HG03095 (cell line): ENCODE measurements around the gene CS.
A peak's percentile ranks its signal among the peaks of the same experiment; 100 is the strongest.
"Not testable (repeated sequence)": the region's sequence is repeated elsewhere in the genome, so short reads cannot be mapped to it uniquely, and the experiment has no call there.

Experiments
- ATAC-seq: cut with Tn5 transposase; IDR thresholded peaks from one replicate; pipeline ENCODE4 v1.9.1; 2021; ENCODE audit warnings: moderate library complexity; ENCODE audit not compliant: unreplicated experiment

Gene CS

GRCh38 chr12:56321610-56322009 lies 21.5 kb upstream of the CS start:
- not testable (repeated sequence) for ATAC-seq

DNA sequence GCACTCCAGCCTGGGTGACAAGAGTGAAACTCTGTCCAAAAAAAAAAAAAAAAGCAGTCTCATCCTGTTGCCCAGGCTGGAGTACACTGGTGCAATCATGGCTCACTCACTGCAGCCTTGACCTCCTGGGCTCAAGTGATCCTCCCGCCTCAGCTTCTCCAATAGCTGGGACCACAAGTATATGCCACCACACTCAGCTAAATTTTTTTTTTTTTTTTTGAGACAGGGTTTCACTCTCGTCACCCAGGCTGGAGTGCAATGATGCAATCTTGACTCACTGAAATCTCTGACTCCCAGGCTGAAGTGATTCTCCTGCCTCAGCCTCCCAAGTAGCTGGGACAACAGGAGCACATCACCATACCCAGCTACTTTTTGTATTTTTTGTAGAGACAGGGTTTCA lies 20.9 kb upstream of the CS start:
- ATAC-seq = no peak

GRCh38 chr12:56317675-56318074 lies 17.5 kb upstream of the CS start:
- ATAC-seq = no peak

- ATAC-seq = peak; percentile 88
Observed at GRCh38 chr12:56315622-56316473, 15.7 kb upstream of the CS start, which contains the start of gene CNPY2. Gene CNPY2 (minus strand): TSS chr12:56315988. CDS start chr12:56315217, 771 bp downstream.

DNA sequence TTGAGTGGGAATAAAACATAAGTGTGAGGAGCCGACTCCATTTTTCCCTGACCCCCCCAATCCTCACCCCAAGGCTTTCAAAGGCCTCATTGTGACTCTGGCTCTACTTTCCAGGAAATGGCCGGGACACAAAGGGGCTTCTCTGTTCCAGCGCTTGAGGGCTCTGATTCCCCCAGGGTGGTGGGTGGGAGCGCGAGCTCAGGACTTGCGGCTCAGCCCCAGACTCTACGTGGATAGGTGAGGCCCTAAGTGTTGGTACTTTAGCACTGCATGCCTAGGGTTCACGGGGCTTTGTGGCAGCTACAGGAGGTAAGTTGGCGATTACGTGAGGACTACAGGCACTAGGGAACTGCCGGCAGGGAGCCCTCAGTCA lies 15.1 kb upstream of the CS start:
- no peak for ATAC-seq

DNA sequence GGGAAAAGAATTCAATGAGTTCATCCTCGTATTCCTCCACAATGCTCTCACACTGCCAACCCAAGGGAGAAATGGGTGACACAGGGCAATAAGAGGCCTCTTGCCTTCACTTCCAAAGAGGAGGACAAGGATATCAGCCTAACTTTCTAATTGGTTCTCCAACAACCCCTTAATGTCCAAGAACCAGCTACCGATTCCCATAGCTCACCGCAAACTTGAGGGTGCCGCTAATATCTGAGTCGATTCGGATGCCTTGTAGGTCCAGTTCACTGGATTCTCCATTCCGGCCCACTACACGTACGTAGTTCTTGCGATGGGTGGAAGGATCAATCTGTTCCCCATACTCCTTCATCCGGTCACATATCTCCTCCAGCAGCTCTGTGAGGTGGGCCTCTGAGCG lies 10.9 kb upstream of the CS start:
- ATAC-seq = no peak

GRCh38 chr12:56308714-56309113 lies 8.6 kb upstream of the CS start:
- no peak for ATAC-seq

GRCh38 chr12:56307221-56307965 lies 7.3 kb upstream of the CS start:
- ATAC-seq = no peak

GRCh38 chr12:56304872-56305590 lies 4.9 kb upstream of the CS start:
- no peak for ATAC-seq

DNA sequence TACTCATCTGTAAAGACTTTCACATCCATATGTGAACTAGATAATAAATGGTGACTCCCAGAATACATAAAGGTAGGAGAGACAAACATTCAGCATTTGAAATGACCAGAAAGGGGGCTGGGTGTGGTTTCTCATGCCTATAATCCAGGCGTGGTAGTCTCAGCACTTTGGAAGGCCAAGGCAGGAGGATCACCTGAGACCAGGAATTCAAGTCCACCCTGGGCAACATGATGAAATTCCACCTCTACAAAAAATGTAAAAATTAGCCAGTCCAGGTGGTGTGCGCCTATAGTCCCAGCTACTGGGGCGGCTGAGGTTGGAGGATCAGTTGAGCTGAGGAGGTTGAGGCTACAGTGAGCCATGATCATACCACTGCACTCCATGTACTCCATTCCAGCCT lies 4.1 kb upstream of the CS start:
- no peak for ATAC-seq

- ATAC-seq = no peak
Observed at GRCh38 chr12:56300644-56301464, 724 bp upstream of the CS start.

GRCh38 chr12:56299308-56299852 lies 750 bp downstream of the CS start:
- ATAC-seq = no peak

- ATAC-seq = no peak
Observed at GRCh38 chr12:56298828-56299227, 1.3 kb downstream of the CS start.

- no peak for ATAC-seq
Observed at GRCh38 chr12:56297400-56297799, 2.7 kb downstream of the CS start.

- ATAC-seq = no peak
Observed at GRCh38 chr12:56296295-56296694, 3.8 kb downstream of the CS start.

GRCh38 chr12:56293795-56294194 lies 6.3 kb downstream of the CS start:
- no peak for ATAC-seq

DNA sequence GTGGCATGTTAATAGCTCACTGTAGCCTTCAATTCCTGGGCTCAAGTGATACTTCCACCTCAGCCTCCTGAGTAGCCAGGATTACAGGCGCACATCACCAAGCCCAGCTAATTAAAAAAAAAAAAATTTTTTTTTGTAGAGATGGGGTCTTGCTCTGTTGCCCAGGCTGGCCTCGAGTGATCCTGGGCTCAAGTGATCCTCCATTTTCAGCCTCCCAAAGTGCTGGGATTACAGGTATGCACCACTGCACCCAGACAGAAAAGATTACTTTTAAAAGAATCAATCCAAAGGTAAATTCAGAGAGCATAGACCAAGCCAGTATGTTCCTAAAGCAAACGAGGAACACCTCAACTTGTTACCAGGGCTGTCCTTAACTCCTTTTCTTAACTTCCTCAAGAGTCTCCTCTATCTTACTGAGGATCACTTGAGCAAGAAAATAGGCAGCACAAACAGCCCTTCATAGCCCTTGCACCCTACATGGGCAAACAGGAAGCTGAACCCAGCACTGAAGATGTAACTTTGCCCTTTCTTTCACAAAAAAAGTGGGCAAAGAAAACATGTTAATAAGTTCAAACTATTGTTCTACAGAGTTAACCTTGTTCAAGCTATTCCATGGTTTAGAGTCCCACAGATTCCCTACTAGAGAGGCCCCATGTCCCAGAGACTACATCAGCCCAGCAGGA lies 11.3 kb downstream of the CS start:
- no peak for ATAC-seq

- ATAC-seq = no peak
Observed at GRCh38 chr12:56286044-56286830, 13.9 kb downstream of the CS start.

DNA sequence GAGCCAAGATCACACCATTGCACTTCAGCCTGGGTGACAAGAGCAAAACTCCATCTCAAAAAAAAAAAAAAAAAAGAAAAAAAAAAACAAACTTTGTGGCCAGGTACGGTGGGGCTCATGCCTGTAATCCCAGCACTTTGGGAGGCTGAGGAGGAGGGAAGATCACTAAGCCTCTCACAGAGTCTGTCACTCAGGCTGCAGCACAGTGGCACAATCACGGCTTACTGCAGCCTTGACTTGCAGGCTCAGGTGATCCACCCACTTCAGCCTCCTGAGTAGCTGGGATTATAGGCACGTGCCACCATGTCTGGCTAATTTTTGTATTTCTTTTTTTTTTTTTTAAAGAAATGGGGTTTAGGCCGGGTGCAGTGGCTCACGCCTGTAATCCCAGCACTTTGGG lies 15.9 kb downstream of the CS start:
- not testable (repeated sequence) for ATAC-seq
